ENCODE results near the gene FAT2.

DNA sequence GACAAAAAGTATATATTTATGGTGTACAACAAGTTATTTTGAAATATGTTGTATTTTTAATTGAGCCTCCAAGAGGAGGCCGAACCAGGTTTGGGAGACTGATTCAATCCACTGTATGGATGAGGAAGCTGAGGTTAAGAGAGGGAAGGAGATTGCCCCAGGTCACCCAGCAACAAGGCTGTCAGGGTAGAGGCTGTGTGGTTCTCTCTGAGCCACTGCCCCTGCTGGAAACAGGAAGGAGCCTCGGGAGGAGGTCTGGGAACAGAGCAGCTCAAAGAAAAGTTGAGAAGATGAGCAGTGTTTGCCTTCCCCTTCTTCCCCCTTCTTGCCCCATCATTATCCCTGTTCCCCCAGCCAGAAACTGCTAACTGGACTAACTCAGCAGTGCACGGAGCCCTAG is 6.6 kb upstream of the FAT2 start:
- TF ChIP-seq POLR2AphosphoS5 (IDR thresholded peaks at IDR 0.05; ENCODE audit: low read depth, low read length) (no peak), POLR2A (IDR thresholded peaks at IDR 0.05; ENCODE audit: low read depth, low read length) (no peak), TAF1 (IDR thresholded peaks at IDR 0.05; ENCODE audit: borderline replicate concordance, low read depth, low read length) (no peak)
